ENCODE measurements around the gene RASA1. TPM values are rescaled to one million over a fixed set of nuclear protein-coding genes. Genes with fewer than 3 reads are reported as not detected.

Gene RASA1
- total and polyA plus RNA-seq, 10 donors: 13.4 to 54.0 (median 36.6) TPM

DNA sequence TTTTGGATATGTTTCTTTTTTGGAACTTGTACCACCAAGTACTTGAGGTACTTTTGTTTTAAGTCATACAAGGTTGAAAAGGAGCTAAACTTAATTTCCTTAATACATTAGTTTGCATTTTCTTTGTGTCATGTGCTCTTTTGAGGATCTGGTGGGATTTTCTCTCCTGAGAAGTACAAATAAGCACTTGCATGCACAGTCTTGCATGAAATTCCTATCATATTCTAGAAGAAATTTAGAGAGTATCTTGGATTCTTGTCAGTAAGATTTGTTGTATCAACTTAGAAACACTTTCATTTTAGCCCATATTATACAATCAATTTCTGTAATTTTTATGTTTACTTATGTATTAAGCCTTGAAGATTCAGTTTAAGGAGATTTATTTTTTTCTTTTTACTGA lies 80.2 kb downstream of the RASA1 start:
- intact Hi-C loops (cut with DNase I; ENCODE audit: low total_unique reads): no loop called here
- Histone ChIP-seq H3K27me3 (replicated peaks in 1 of 7) (no peaks in the 10 kb centered on the region), H3K27ac (no peak overlapping the region), H3K4me1 (peaks cover 0 to 38% (median 13%) of the 10 kb centered on the region in 6 donors), H3K4me3 (no peak overlapping the region), H3K9me3 (peaks cover 0 to 6% (median 0%) of the 10 kb centered on the region in 8 donors), H3K36me3 (peaks cover 0 to 53% (median 10%) of the 10 kb centered on the region in 6 donors)
- TF ChIP-seq POLR2AphosphoS5 (IDR thresholded peaks at IDR 0.05) (no peak), POLR2A (IDR thresholded peaks at IDR 0.05) (no peak)
- TF ChIP-seq, protein P1, sequence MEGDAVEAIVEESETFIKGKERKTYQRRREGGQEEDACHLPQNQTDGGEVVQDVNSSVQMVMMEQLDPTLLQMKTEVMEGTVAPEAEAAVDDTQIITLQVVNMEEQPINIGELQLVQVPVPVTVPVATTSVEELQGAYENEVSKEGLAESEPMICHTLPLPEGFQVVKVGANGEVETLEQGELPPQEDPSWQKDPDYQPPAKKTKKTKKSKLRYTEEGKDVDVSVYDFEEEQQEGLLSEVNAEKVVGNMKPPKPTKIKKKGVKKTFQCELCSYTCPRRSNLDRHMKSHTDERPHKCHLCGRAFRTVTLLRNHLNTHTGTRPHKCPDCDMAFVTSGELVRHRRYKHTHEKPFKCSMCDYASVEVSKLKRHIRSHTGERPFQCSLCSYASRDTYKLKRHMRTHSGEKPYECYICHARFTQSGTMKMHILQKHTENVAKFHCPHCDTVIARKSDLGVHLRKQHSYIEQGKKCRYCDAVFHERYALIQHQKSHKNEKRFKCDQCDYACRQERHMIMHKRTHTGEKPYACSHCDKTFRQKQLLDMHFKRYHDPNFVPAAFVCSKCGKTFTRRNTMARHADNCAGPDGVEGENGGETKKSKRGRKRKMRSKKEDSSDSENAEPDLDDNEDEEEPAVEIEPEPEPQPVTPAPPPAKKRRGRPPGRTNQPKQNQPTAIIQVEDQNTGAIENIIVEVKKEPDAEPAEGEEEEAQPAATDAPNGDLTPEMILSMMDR (IDR thresholded peaks at IDR 0.05 in 8 of 11, conservative IDR thresholded peaks at IDR 0.05 in 3 of 11): no peak
- DNase-seq: no peak

DNA sequence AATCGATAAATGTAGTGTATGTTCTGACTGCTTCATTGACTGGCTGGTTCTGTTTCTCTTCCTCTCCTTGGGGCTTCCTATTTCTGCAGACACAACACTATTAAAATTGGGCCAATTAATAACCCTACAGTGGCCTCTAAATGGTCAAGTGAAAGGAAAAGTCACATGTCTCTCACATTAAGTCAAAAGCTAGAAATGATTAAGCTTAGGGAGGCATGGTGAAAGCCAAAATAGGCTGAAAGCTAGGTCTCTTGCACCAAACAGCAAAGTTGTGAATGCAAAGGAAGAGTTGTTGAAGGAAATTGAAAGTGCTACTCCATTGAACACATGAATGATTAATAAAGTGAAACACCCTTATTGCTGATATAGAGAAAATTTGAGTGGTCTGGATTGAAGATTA lies 86.8 kb downstream of the RASA1 start:
- no peaks in the 10 kb centered on the region for H3K27me3 ChIP-seq (replicated peaks in 1 of 7)
- no peak for DNase-seq
- peaks cover 0 to 78% (median 16%) of the 10 kb centered on the region in 6 donors for H3K36me3 ChIP-seq
- no peaks in the 10 kb centered on the region for H3K9me3 ChIP-seq
- peaks cover 0 to 22% (median 1%) of the 10 kb centered on the region in 6 donors for H3K4me1 ChIP-seq
- intact Hi-C loops (cut with DNase I; ENCODE audit: low total_unique reads): no loop called here
- TF ChIP-seq POLR2A (IDR thresholded peaks at IDR 0.05): no peak
- TF ChIP-seq, protein P1 (IDR thresholded peaks at IDR 0.05 in 8 of 11, conservative IDR thresholded peaks at IDR 0.05 in 3 of 11): no peak
- TF ChIP-seq POLR2AphosphoS5 (IDR thresholded peaks at IDR 0.05): no peak
- 80 to 95% (median 90%) methylated on average over 1 of the region's 1 CpG for WGBS, 5 donors
- no peak overlapping the region for H3K4me3 ChIP-seq
- peak overlapping the region in 1 of 8 donors; percentile 0 for H3K27ac ChIP-seq

DNA sequence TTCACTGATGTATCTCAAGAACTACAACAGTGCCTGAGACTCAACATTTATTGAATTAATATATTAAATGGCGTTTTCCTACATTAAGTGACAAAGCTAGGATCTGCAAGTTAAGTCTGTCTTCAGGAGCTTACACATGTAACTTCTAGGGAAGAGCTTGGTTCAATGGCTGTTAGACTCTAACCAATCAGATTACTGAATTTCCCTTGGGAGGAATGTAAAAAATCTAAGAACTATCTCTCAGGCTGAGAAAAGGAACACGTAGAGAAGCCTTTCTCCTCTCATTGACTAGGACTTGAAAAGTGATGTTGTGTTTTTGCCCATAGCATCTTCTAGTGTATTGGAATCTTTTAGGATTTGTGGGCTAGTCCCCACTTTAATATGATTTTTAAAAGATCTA lies 91.4 kb downstream of the RASA1 start:
- TF ChIP-seq POLR2AphosphoS5 (IDR thresholded peaks at IDR 0.05) (no peak), POLR2A (IDR thresholded peaks at IDR 0.05) (no peak)
- TF ChIP-seq, protein P1 (IDR thresholded peaks at IDR 0.05 in 8 of 11, conservative IDR thresholded peaks at IDR 0.05 in 3 of 11): no peak
- Histone ChIP-seq H3K4me3 (no peak overlapping the region), H3K36me3 (peaks cover 0 to 90% (median 19%) of the 10 kb centered on the region in 6 donors), H3K4me1 (peaks cover 0 to 17% (median 0%) of the 10 kb centered on the region in 6 donors), H3K27me3 (replicated peaks in 1 of 7) (no peaks in the 10 kb centered on the region), H3K9me3 (no peaks in the 10 kb centered on the region), H3K27ac (no peak overlapping the region)
- 93 to 98% (median 96%) methylated on average over 2 of the region's 2 CpGs for WGBS, 5 donors
- no peak for DNase-seq
- intact Hi-C loops (cut with DNase I; ENCODE audit: low total_unique reads): no loop called here

DNA sequence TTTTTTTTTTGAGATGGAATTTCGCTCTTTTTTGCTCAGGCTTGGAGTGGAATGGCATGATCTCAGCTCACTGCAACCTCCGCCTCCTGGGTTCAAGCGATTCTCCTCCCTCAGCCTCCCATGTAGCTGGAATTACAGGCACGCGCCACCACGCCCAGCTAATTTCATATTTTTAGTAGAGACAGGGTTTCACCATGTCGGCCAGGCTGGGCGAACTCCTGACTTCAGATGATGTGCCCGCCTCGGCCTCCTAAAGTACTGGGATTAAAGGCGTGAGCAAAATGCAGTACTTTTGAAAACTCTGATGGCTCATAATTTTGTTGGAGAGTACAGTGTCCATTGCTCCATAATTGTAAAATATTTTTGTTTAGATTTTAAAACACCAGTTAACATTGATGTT lies 92.4 kb downstream of the RASA1 start:
- no peak overlapping the region for H3K4me3 ChIP-seq
- no peak for TF ChIP-seq POLR2AphosphoS5 (IDR thresholded peaks at IDR 0.05)
- TF ChIP-seq, protein P1 (IDR thresholded peaks at IDR 0.05 in 8 of 11, conservative IDR thresholded peaks at IDR 0.05 in 3 of 11): no peak
- no peak for TF ChIP-seq POLR2A (IDR thresholded peaks at IDR 0.05)
- DNase-seq: no peak
- peaks cover 0 to 90% (median 14%) of the 10 kb centered on the region in 6 donors for H3K36me3 ChIP-seq
- no peaks in the 10 kb centered on the region for H3K27me3 ChIP-seq (replicated peaks in 1 of 7)
- H3K9me3 ChIP-seq: no peaks in the 10 kb centered on the region
- WGBS, 5 donors: 88 to 100% (median 98%) methylated on average over 11 of the region's 11 CpGs
- intact Hi-C loops (cut with DNase I; ENCODE audit: low total_unique reads): no loop called here
- H3K4me1 ChIP-seq: peaks cover 0 to 11% (median 0%) of the 10 kb centered on the region in 6 donors
- H3K27ac ChIP-seq: no peak overlapping the region

Data from spleen (tissue), 11 donors.